RWPE2 (cell line): Measurements from ENCODE around the gene PRDM5.

Experiments
- ATAC-seq: fragments of 200-7000 bp; cut with Tn5 transposase; 3 replicates; pipeline ENCODE4 v1.9.1; 2021; ENCODE audit warnings: low read depth
- DNase-seq: peaks from one replicate; pipeline ENCODE4 v3.0.0-alpha.2; 2020; ENCODE audit warnings: low spot score
- H3K27ac ChIP-seq: fragments of 450-650 bp; 2 replicates; pipeline ENCODE4 v1.5.1; 2017; ENCODE audit warnings: mild to moderate bottlenecking; ENCODE audit not compliant: poor library complexity, severe bottlenecking
- H3K27me3 ChIP-seq: fragments of 250-450 bp; sonication (Bioruptor Pico); 2 replicates; pipeline ENCODE4 v1.5.1; 2021; ENCODE audit warnings: mild to moderate bottlenecking, moderate library complexity; ENCODE audit not compliant: insufficient read depth, poor library complexity, severe bottlenecking
- H3K36me3 ChIP-seq: fragments of 250-450 bp; sonication (Bioruptor Pico); 2 replicates; pipeline ENCODE4 v1.5.1; 2020; ENCODE audit warnings: low read depth, mild to moderate bottlenecking, moderate library complexity
- H3K4me1 ChIP-seq: fragments of 250-450 bp; sonication (Bioruptor Pico); 2 replicates; pipeline ENCODE4 v1.5.1; 2021; ENCODE audit warnings: mild to moderate bottlenecking, moderate library complexity; ENCODE audit not compliant: insufficient read depth, poor library complexity, severe bottlenecking
- H3K4me3 ChIP-seq: fragments of 250-450 bp; sonication (Bioruptor Pico); 2 replicates; pipeline ENCODE4 v1.5.1; 2021; ENCODE audit warnings: mild to moderate bottlenecking, moderate library complexity; ENCODE audit not compliant: severe bottlenecking
- H3K9me3 ChIP-seq: fragments of 250-450 bp; sonication (Bioruptor Pico); 2 replicates; pipeline ENCODE4 v1.5.1; 2021; ENCODE audit warnings: mild to moderate bottlenecking, moderate library complexity; ENCODE audit not compliant: severe bottlenecking
- TF ChIP-seq, protein P1 (sequence below): fragments of 450-650 bp; IDR thresholded peaks from one replicate; pipeline ENCODE4 v1.5.1; 2017; ENCODE audit warnings: mild to moderate bottlenecking, moderate library complexity; ENCODE audit not compliant: poor library complexity, severe bottlenecking

Gene PRDM5

DNA sequence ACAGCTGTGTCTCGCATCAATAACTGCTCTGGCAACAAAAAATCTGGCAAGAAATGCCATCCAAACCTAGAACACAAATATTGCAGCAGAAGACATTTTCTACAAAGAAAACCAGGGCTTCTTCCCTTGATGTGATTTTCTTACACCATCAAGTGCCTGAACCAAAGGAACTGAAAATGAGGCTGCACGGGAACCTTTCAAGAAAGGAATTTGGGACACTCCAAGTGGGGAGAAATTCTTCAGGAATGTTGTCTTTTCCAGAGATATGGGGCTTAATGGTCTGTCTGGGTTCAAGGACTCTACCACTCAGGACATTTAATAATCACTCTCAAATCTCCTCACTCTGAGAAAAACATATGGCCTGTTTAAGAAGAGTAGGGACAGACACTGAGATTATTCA is 57.6 kb downstream of the PRDM5 start:
- Histone ChIP-seq H3K4me3 (no peak overlapping the region), H3K36me3 (no peaks in the 10 kb centered on the region), H3K9me3 (no peaks in the 10 kb centered on the region), H3K27ac (no peak overlapping the region), H3K27me3 (no peaks in the 10 kb centered on the region), H3K4me1 (no peaks in the 10 kb centered on the region)
- ATAC-seq (no peak), DNase-seq (no peak)
- TF ChIP-seq, protein P1, sequence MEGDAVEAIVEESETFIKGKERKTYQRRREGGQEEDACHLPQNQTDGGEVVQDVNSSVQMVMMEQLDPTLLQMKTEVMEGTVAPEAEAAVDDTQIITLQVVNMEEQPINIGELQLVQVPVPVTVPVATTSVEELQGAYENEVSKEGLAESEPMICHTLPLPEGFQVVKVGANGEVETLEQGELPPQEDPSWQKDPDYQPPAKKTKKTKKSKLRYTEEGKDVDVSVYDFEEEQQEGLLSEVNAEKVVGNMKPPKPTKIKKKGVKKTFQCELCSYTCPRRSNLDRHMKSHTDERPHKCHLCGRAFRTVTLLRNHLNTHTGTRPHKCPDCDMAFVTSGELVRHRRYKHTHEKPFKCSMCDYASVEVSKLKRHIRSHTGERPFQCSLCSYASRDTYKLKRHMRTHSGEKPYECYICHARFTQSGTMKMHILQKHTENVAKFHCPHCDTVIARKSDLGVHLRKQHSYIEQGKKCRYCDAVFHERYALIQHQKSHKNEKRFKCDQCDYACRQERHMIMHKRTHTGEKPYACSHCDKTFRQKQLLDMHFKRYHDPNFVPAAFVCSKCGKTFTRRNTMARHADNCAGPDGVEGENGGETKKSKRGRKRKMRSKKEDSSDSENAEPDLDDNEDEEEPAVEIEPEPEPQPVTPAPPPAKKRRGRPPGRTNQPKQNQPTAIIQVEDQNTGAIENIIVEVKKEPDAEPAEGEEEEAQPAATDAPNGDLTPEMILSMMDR: no peak

DNA sequence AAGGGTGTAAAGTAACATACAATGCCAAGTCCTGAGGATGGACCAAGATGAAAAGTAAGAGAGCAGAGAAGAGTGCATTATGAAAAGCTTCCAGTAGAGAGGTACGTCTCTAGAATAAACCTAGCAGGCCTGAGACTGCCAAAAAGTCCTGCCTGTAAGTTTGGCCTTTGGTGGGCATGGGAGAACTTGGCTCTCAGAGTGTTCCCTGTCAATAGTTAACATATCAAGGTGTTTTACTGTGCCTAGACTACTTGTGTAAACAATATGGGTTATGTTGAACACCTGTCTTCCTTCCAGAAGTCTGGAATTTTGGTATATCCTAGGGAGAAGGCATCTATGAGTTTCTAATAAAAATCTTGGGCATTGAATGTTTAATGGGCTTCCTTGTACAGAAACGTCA is 60.1 kb downstream of the PRDM5 start:
- H3K9me3 ChIP-seq: no peaks in the 10 kb centered on the region
- no peak overlapping the region for H3K4me3 ChIP-seq
- H3K4me1 ChIP-seq: no peaks in the 10 kb centered on the region
- ATAC-seq (no peak), DNase-seq (no peak)
- H3K27ac ChIP-seq: no peak overlapping the region
- no peaks in the 10 kb centered on the region for H3K27me3 ChIP-seq
- H3K36me3 ChIP-seq: no peaks in the 10 kb centered on the region
- TF ChIP-seq, protein P1: no peak

DNA sequence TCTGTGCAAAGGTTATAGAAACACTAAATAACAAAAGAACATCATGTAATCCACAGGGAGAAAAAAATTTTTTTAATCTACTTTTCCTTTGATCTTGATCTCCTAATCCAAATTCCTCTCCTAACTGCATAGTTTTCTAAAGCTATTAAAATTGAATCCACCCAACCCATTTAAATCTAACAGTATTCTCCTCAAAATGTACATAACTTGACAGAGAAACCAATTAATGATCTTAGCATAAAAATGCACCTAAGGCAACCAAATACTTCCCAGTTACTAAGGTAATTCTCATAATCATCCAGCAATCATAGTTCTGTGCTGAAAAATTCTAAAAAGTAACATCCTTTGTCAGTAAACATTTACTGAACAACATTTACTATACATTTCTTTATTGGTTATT is 60.7 kb downstream of the PRDM5 start:
- ATAC-seq (no peak), DNase-seq (no peak)
- Histone ChIP-seq H3K36me3 (no peaks in the 10 kb centered on the region), H3K4me1 (no peaks in the 10 kb centered on the region), H3K27me3 (no peaks in the 10 kb centered on the region), H3K4me3 (no peak overlapping the region), H3K9me3 (no peaks in the 10 kb centered on the region), H3K27ac (no peak overlapping the region)
- TF ChIP-seq, protein P1: no peak

DNA sequence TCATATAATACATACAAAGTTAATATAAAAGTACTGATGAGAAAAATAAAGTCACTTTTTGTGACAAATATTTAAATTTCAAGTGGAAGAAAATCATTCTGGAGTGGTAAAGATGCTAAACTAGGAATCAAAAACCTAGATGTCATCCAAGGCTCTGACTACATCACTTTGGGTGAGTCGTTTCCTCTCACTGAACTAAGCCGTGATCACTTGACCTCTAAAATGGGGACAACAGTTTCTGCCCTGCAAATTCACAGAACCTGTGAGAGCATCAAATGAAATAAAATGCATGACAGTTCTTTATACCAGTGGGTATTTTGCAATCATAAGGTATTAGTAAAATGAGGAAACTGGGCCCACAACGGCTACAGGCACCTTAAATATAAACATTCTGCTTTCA is 63.8 kb downstream of the PRDM5 start:
- TF ChIP-seq, protein P1: no peak
- no peaks in the 10 kb centered on the region for H3K4me1 ChIP-seq

GRCh38 chr4:120857312-120857711 is 65.2 kb downstream of the PRDM5 start:
- Histone ChIP-seq H3K9me3 (no peaks in the 10 kb centered on the region), H3K27me3 (no peaks in the 10 kb centered on the region), H3K36me3 (no peaks in the 10 kb centered on the region), H3K4me3 (no peak overlapping the region), H3K4me1 (no peaks in the 10 kb centered on the region), H3K27ac (no peak overlapping the region)
- DNase-seq (no peak), ATAC-seq (no peak)
- TF ChIP-seq, protein P1: no peak

More for the DNA sequence above, 63.8 kb downstream of the PRDM5 start:
- no peaks in the 10 kb centered on the region for H3K27me3 ChIP-seq
- DNase-seq (no peak), ATAC-seq (no peak)
- no peak overlapping the region for H3K4me3 ChIP-seq
- no peaks in the 10 kb centered on the region for H3K36me3 ChIP-seq
- H3K27ac ChIP-seq: no peak overlapping the region
- no peaks in the 10 kb centered on the region for H3K9me3 ChIP-seq
